ENCODE measurements around the gene VSIG4. TPM values are rescaled to one million over a fixed set of nuclear protein-coding genes. Genes with fewer than 3 reads are reported as not detected.
A peak's percentile ranks its signal among the peaks of the same experiment; 100 is the strongest.

VSIG4 gene
- total and polyA plus RNA-seq, 2 donors (not counting 1 experiment from before 2014, with no cell fraction given) = 0.09 TPM; not detected in 1

GRCh38 chrX:66016905-66017658 is 22.8 kb downstream of the VSIG4 start:
- H3K27ac Mint-ChIP-seq = peak overlapping the region; percentile 90
- intact Hi-C loops (cut with micrococcal nuclease) = loop anchor here (2.0 to 10.0 kb wide), 4 partner anchors 94 to 420 kb away; no protein-coding TSS in a partner anchor
- no peaks in the 10 kb centered on the region for H3K9me3 Mint-ChIP-seq (ENCODE audit: insufficient read depth)
- Histone ChIP-seq H3K9ac (ENCODE audit: low read length) (peak overlapping the region; percentile 71), H3K27ac (ENCODE audit: low read length in 2 of 2) (peak overlapping the region; percentile 36 to 80), H4K20me1 (ENCODE audit: control insufficient read depth, insufficient read depth, low read length, poor library complexity, severe bottlenecking) (no peaks in the 10 kb centered on the region), H3K9me3 (ENCODE audit: control extremely low read depth in 1 of 3, control insufficient read depth in 2 of 3, insufficient read depth in 1 of 3, low read length in 2 of 3) (no peaks in the 10 kb centered on the region), H3K4me3 (ENCODE audit: control extremely low read depth in 1 of 5, extremely low read depth in 1 of 5, insufficient read depth in 1 of 5, low read depth in 2 of 5, low read length in 4 of 5) (peak overlapping the region; percentile 64 to 89 (median 75)), H2AFZ (ENCODE audit: insufficient read depth, low read depth, low read length, poor library complexity, severe bottlenecking) (peak overlapping the region; percentile 12), H3K27me3 (replicated peaks in 1 of 4; ENCODE audit: control extremely low read depth in 1 of 4, control insufficient read depth in 3 of 4, insufficient read depth in 4 of 4, low read length in 3 of 4) (no peaks in the 10 kb centered on the region), H3K4me2 (replicated peaks; ENCODE audit: low read depth, low read length, poor library complexity, severe bottlenecking) (peak overlapping the region; percentile 78), H3K36me3 (replicated peaks in 1 of 2; ENCODE audit: control extremely low read depth in 1 of 2, control insufficient read depth in 1 of 2, extremely low read depth in 1 of 2, insufficient read depth in 2 of 2, low read length in 1 of 2) (peaks cover 0 to 21% of the 10 kb centered on the region in 2 experiments), H3K79me2 (ENCODE audit: control insufficient read depth, insufficient read depth, low read length) (peaks cover 48% of the 10 kb centered on the region), H3K4me1 (ENCODE audit: control insufficient read depth in 2 of 2, insufficient read depth in 2 of 2, low read length in 2 of 2) (peaks cover 84 to 100% of the 10 kb centered on the region in 2 donors)
- ATAC-seq (ENCODE audit: low read depth) (no peak), DNase-seq (no peak)
- ChIA-PET CTCF (interaction anchor here (0.7 to 5.3 kb wide), 10 partner anchors 10 to 436 kb away, joined by 3 to 33 read pairs (median 3); no protein-coding TSS in a partner anchor), POLR2A (interaction anchor here (1.0 to 1.5 kb wide), 3 partner anchors 15 to 93 kb away, joined by 3 to 5 read pairs (median 4); no protein-coding TSS in a partner anchor)
- no peaks in the 10 kb centered on the region for H3K27me3 Mint-ChIP-seq
- TF ChIP-seq CTCF (IDR thresholded peaks at IDR 0.05) (no peak), EZH2 (IDR thresholded peaks at IDR 0.05; ENCODE audit: borderline replicate concordance, insufficient read depth, low read depth, low read length, poor library complexity, severe bottlenecking) (no peak)
- 0% methylated on average over 1 of the region's 2 CpGs for WGBS (ENCODE audit: insufficient coverage)
- peaks cover 81% of the 10 kb centered on the region for H3K4me1 Mint-ChIP-seq
- H3K4me3 Mint-ChIP-seq = peak overlapping the region; percentile 75
